Loucy (cell line): ENCODE results near the gene CMC4.

Experiments used
- H2AFZ ChIP-seq: fragments of 200-600 bp; sonication (generic); 2 replicates; pipeline ENCODE4 v1.6.0; 2016; ENCODE audit warnings: antibody characterized with exemption, mild to moderate bottlenecking, low read length, moderate library complexity
- H3F3A ChIP-seq: fragments of 200-600 bp; 2 replicates; pipeline ENCODE4 v1.6.0; 2016; ENCODE audit warnings: antibody characterized with exemption, low read depth, mild to moderate bottlenecking
- H3K27me3 ChIP-seq: fragments of 200-600 bp; sonication (generic); 2 replicates; pipeline ENCODE4 v1.6.1; 2014; ENCODE audit warnings: low read length, mild to moderate bottlenecking; ENCODE audit not compliant: insufficient read depth, poor library complexity, severe bottlenecking
- H3K36me3 ChIP-seq: fragments of 200-600 bp; sonication (generic); 2 replicates; pipeline ENCODE4 v1.6.1; 2016; ENCODE audit warnings: low read length; ENCODE audit not compliant: insufficient read depth
- H3K4me1 ChIP-seq: fragments of 200-600 bp; sonication (generic); 2 replicates; pipeline ENCODE4 v1.5.1; 2014; ENCODE audit warnings: low read length, mild to moderate bottlenecking; ENCODE audit not compliant: insufficient read depth, poor library complexity, severe bottlenecking
- H3K4me2 ChIP-seq: fragments of 200-600 bp; sonication (generic); 2 replicates; pipeline ENCODE4 v1.6.0; 2014; ENCODE audit warnings: antibody characterized with exemption, low read length, low read depth, mild to moderate bottlenecking; ENCODE audit not compliant: poor library complexity, severe bottlenecking
- H3K4me3 ChIP-seq: fragments of 200-600 bp; sonication (generic); 2 replicates; pipeline ENCODE4 v1.5.1; 2014; ENCODE audit warnings: low read length, mild to moderate bottlenecking, mixed read lengths; ENCODE audit not compliant: poor library complexity, severe bottlenecking
- H3K79me2 ChIP-seq: fragments of 200-600 bp; sonication (generic); 2 replicates; pipeline ENCODE4 v1.6.1; 2014; ENCODE audit warnings: low read length; ENCODE audit not compliant: insufficient read depth
- H3K9ac ChIP-seq: fragments of 200-600 bp; sonication (generic); 2 replicates; pipeline ENCODE4 v1.6.0; 2014; ENCODE audit warnings: mild to moderate bottlenecking, low read depth, low read length, moderate library complexity; ENCODE audit not compliant: poor library complexity, severe bottlenecking
- H3K9me2 ChIP-seq: fragments of 200-600 bp; sonication (generic); replicated peaks from 2 replicates; pipeline ENCODE4 v1.6.1; 2016; ENCODE audit warnings: low read depth, low read length, mixed read lengths
- H3K9me3 ChIP-seq: fragments of 200-600 bp; sonication (generic); 2 replicates; pipeline ENCODE4 v1.6.1; 2014; ENCODE audit warnings: mild to moderate bottlenecking, antibody characterized with exemption, low read length, low read depth; ENCODE audit not compliant: insufficient read depth
- H4K20me1 ChIP-seq: fragments of 200-600 bp; sonication (generic); 2 replicates; pipeline ENCODE4 v1.6.0; 2014; ENCODE audit warnings: antibody characterized with exemption, low read length, mild to moderate bottlenecking; ENCODE audit not compliant: insufficient read depth, poor library complexity, severe bottlenecking
- EZH2phosphoT487 ChIP-seq: fragments of 200-600 bp; IDR thresholded peaks from 2 replicates; pipeline ENCODE4 v1.6.1; 2018; ENCODE audit warnings: antibody characterized with exemption, mild to moderate bottlenecking, moderate library complexity, borderline replicate concordance
- TF ChIP-seq, protein P1 (sequence below): fragments of 200-600 bp; sonication (generic); conservative IDR thresholded peaks from 2 replicates; pipeline ENCODE4 v1.5.1; 2014; ENCODE audit warnings: mild to moderate bottlenecking, antibody characterized with exemption, low read length

Gene CMC4

DNA sequence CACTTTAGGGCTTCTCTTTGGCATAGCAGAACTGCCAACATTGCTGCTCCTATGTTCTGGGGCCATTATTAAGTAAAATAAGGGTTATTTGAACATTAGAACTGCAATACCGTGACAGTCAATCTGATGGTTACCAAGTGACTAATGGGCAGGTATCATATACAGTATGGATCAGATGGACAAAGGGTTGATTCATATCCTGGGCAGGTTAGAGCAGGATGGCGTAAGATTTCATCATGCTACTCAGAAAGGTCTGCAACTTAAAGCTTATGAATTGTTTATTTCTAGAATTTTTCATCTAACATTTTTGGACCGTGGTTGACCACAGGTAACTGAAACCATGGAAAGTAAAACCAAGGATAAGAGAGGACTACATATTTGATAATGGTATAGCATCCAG is 41.2 kb upstream of the CMC4 start:
- Histone ChIP-seq H3K9me3 (no peaks in the 10 kb centered on the region), H3K27me3 (no peaks in the 10 kb centered on the region), H4K20me1 (no peaks in the 10 kb centered on the region), H3K4me1 (no peaks in the 10 kb centered on the region), H3K36me3 (peaks cover 11% of the 10 kb centered on the region; the same call in 1 of the 2 replicates), H3F3A (no peaks in the 10 kb centered on the region), H3K79me2 (no peaks in the 10 kb centered on the region), H3K4me3 (no peak overlapping the region), H2AFZ (no peak overlapping the region), H3K4me2 (no peak overlapping the region), H3K9ac (no peak overlapping the region), H3K9me2 (no peaks in the 10 kb centered on the region)
- TF ChIP-seq, protein P1, sequence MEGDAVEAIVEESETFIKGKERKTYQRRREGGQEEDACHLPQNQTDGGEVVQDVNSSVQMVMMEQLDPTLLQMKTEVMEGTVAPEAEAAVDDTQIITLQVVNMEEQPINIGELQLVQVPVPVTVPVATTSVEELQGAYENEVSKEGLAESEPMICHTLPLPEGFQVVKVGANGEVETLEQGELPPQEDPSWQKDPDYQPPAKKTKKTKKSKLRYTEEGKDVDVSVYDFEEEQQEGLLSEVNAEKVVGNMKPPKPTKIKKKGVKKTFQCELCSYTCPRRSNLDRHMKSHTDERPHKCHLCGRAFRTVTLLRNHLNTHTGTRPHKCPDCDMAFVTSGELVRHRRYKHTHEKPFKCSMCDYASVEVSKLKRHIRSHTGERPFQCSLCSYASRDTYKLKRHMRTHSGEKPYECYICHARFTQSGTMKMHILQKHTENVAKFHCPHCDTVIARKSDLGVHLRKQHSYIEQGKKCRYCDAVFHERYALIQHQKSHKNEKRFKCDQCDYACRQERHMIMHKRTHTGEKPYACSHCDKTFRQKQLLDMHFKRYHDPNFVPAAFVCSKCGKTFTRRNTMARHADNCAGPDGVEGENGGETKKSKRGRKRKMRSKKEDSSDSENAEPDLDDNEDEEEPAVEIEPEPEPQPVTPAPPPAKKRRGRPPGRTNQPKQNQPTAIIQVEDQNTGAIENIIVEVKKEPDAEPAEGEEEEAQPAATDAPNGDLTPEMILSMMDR, result no peak
- no peak for TF ChIP-seq EZH2phosphoT487

DNA sequence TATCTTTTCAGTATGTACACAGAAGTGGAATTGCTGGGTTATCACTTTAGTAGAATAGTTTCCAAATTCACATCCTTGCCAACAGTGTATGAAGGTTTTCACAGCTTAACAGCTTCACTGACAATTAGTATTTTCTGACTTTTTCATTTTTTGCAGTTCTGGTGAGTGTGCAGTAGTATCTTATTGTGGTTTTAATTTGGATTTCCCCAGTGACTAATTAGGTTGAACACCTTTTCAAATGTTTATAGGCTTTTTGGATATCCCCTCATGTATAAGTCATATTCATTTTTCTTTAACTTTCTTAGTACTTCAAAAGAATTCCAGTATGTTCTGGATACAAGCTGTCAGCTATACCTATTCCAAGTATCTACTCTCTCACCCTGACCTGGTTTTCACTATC is 37.5 kb upstream of the CMC4 start:
- no peaks in the 10 kb centered on the region for H4K20me1 ChIP-seq
- H3K4me1 ChIP-seq, result no peaks in the 10 kb centered on the region
- no peaks in the 10 kb centered on the region for H3K9me3 ChIP-seq
- TF ChIP-seq, protein P1, result no peak
- TF ChIP-seq EZH2phosphoT487, result no peak
- H3F3A ChIP-seq, result no peaks in the 10 kb centered on the region
- H3K4me2 ChIP-seq, result no peak overlapping the region
- H3K9ac ChIP-seq, result no peak overlapping the region
- no peaks in the 10 kb centered on the region for H3K27me3 ChIP-seq
- no peaks in the 10 kb centered on the region for H3K79me2 ChIP-seq
- H3K4me3 ChIP-seq, result no peak overlapping the region
- H3K9me2 ChIP-seq, result no peaks in the 10 kb centered on the region
- peaks cover 11% of the 10 kb centered on the region; the same call in 1 of the 2 replicates for H3K36me3 ChIP-seq
- no peak overlapping the region for H2AFZ ChIP-seq

DNA sequence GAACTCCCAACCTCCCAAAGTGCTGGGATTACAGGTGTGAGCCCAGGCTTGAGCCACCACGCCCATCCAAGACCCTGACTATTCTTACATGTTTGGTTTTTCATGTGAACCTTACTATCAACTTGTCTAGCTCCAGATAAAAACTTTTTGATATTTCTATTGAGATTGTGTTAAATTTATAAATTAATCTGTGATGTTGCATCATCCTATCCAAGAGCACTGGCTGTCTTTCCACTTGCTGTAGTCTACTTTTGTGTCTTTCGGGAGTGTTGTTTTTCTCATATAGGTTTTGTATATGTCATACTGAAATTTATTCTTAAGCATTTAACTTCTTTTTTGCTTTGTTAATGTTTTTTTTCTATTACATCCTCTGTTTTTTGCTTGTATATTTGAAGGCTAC is 35.0 kb upstream of the CMC4 start:
- Histone ChIP-seq H3K4me2 (no peak overlapping the region), H3F3A (no peaks in the 10 kb centered on the region), H4K20me1 (no peaks in the 10 kb centered on the region), H3K79me2 (no peaks in the 10 kb centered on the region), H3K4me3 (no peak overlapping the region), H2AFZ (no peak overlapping the region), H3K36me3 (peaks cover 8% of the 10 kb centered on the region; the same call in 1 of the 2 replicates), H3K27me3 (no peaks in the 10 kb centered on the region), H3K9me2 (no peaks in the 10 kb centered on the region), H3K4me1 (no peaks in the 10 kb centered on the region), H3K9me3 (no peaks in the 10 kb centered on the region), H3K9ac (no peak overlapping the region)
- TF ChIP-seq, protein P1, result no peak
- TF ChIP-seq EZH2phosphoT487, result no peak
